MM.1S (cell line): Measurements from ENCODE around the gene ZNF343.

Experiments
- DNase-seq: peaks from one replicate; pipeline ENCODE4 v3.0.0-alpha.2; 2015
- H2AFZ ChIP-seq: fragments of 300-600 bp; sonication (generic); 2 replicates; pipeline ENCODE4 v1.6.0; 2016; ENCODE audit warnings: antibody characterized with exemption, low read length
- H3F3A ChIP-seq: fragments of 300-600 bp; sonication (generic); 2 replicates; pipeline ENCODE4 v1.6.1; 2016; ENCODE audit warnings: mild to moderate bottlenecking, antibody characterized with exemption, low read length, moderate library complexity, mixed read lengths; ENCODE audit not compliant: insufficient read depth
- H3K27ac ChIP-seq: fragments of 300-600 bp; sonication (generic); 2 replicates; pipeline ENCODE4 v1.5.1; 2016; ENCODE audit warnings: mild to moderate bottlenecking, low read length
- H3K27me3 ChIP-seq: fragments of 300-600 bp; sonication (generic); replicated peaks from 2 replicates; pipeline ENCODE4 v1.6.0; 2016; ENCODE audit warnings: low read length; ENCODE audit not compliant: insufficient read depth
- H3K36me3 ChIP-seq: fragments of 300-600 bp; sonication (generic); replicated peaks from 2 replicates; pipeline ENCODE4 v1.6.1; 2016; ENCODE audit warnings: mild to moderate bottlenecking, low read length, mixed read lengths; ENCODE audit not compliant: insufficient read depth
- H3K4me1 ChIP-seq: fragments of 300-600 bp; sonication (generic); 2 replicates; pipeline ENCODE4 v1.6.1; 2016; ENCODE audit warnings: low read length, mixed read lengths
- H3K4me2 ChIP-seq: fragments of 300-600 bp; sonication (generic); 2 replicates; pipeline ENCODE4 v1.6.0; 2016; ENCODE audit warnings: low read depth, low read length
- H3K4me3 ChIP-seq: fragments of 300-600 bp; sonication (generic); 2 replicates; pipeline ENCODE4 v1.5.1; 2016; ENCODE audit warnings: low read length, mixed read lengths
- H3K79me2 ChIP-seq: fragments of 300-600 bp; sonication (generic); 2 replicates; pipeline ENCODE4 v1.6.1; 2016; ENCODE audit warnings: mixed run types, low read length, mixed read lengths
- H3K9ac ChIP-seq: fragments of 300-600 bp; sonication (generic); 2 replicates; pipeline ENCODE4 v1.6.1; 2016; ENCODE audit warnings: low read length, mixed read lengths
- H3K9me2 ChIP-seq: fragments of 300-600 bp; sonication (generic); replicated peaks from 2 replicates; pipeline ENCODE4 v1.6.1; 2016; ENCODE audit warnings: mild to moderate bottlenecking, low read length, mixed read lengths; ENCODE audit not compliant: insufficient read depth
- H3K9me3 ChIP-seq: fragments of 300-600 bp; sonication (generic); replicated peaks from 2 replicates; pipeline ENCODE4 v1.6.1; 2016; ENCODE audit warnings: mild to moderate bottlenecking, low read length, mixed read lengths; ENCODE audit not compliant: insufficient read depth
- H4K20me1 ChIP-seq: fragments of 300-600 bp; sonication (generic); 2 replicates; pipeline ENCODE4 v1.6.1; 2016; ENCODE audit warnings: mild to moderate bottlenecking, low read length, moderate library complexity, mixed read lengths; ENCODE audit not compliant: insufficient read depth
- CTCF ChIP-seq: fragments of 300-600 bp; sonication (generic); IDR thresholded peaks from 2 replicates; pipeline ENCODE4 v1.5.1; 2016; ENCODE audit warnings: antibody characterized with exemption, low read length, mixed read lengths
- EZH2 ChIP-seq: fragments of 300-600 bp; sonication (generic); optimal IDR thresholded peaks from 2 replicates; pipeline ENCODE3; 2017; ENCODE audit warnings: low read depth, mild to moderate bottlenecking, antibody characterized with exemption, low read length, mixed read lengths
- EZH2phosphoT487 ChIP-seq: fragments of 300-600 bp; sonication (generic); IDR thresholded peaks from 2 replicates; pipeline ENCODE4 v1.6.1; 2018; ENCODE audit warnings: antibody characterized with exemption, low read length

The ZNF343 gene

DNA sequence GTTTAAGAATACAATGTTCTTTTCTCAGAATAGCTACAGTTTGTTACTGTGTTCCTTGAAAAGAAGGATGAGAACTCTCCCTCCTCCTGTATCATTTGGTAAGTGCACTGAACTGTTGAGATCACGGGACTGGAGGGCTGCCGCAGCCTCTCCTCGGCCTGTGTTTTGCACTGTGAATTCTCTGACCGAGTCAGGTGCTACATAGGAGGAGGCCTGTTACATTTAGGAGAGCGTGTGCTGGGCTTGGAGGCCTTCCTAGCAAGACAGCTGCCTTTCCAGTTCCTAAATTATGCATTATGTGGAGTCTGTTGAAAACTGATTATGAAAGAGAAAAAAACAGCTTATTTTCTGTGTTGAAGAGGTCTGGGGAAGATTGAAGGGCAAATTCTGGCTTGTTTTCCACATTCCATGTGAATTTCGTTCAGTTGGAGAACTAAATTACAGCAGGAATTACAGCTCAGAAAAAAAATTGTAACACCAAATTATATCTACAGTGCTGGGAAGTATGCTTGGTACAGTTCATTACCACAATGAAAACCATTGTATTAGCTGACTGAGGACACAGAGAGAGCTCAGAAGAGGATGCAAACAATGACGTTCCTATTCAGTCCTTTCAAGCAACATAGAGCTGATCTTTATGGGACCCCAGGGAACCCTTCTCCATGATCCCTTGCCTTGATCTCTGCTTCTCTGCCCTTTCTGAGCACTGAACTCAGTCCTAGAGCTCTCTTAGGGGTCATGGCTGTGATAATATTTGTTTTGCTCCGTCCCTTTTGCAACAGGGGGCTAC lies 30.4 kb upstream of the ZNF343 start:
- Histone ChIP-seq H4K20me1 (no peaks in the 10 kb centered on the region), H3K36me3 (no peaks in the 10 kb centered on the region), H3K27me3 (peaks cover 20% of the 10 kb centered on the region), H3K4me3 (no peak overlapping the region), H3F3A (no peaks in the 10 kb centered on the region), H3K9me2 (no peaks in the 10 kb centered on the region), H3K4me2 (no peak overlapping the region), H3K9ac (no peak overlapping the region), H3K9me3 (no peaks in the 10 kb centered on the region), H2AFZ (no peak overlapping the region), H3K79me2 (no peaks in the 10 kb centered on the region), H3K4me1 (no peaks in the 10 kb centered on the region), H3K27ac (no peak overlapping the region)
- DNase-seq, result no peak
- no peak for TF ChIP-seq EZH2phosphoT487

GRCh38 chr20:2538356-2538755 lies 29.6 kb upstream of the ZNF343 start:
- TF ChIP-seq CTCF, result no peak
- H3K4me1 ChIP-seq, result no peaks in the 10 kb centered on the region
- no peak overlapping the region for H3K4me3 ChIP-seq
- DNase-seq, result no peak
- no peaks in the 10 kb centered on the region for H3F3A ChIP-seq
- no peak overlapping the region for H3K27ac ChIP-seq
- H4K20me1 ChIP-seq, result no peaks in the 10 kb centered on the region
- H2AFZ ChIP-seq, result no peak overlapping the region
- no peak overlapping the region for H3K9ac ChIP-seq
- peaks cover 25% of the 10 kb centered on the region for H3K27me3 ChIP-seq
- H3K4me2 ChIP-seq, result no peak overlapping the region
- no peaks in the 10 kb centered on the region for H3K9me3 ChIP-seq
- H3K79me2 ChIP-seq, result no peaks in the 10 kb centered on the region
- no peaks in the 10 kb centered on the region for H3K9me2 ChIP-seq
- no peaks in the 10 kb centered on the region for H3K36me3 ChIP-seq

- Histone ChIP-seq H3K79me2 (no peaks in the 10 kb centered on the region), H3K4me1 (no peaks in the 10 kb centered on the region), H2AFZ (no peak overlapping the region), H3K4me3 (no peak overlapping the region), H4K20me1 (no peaks in the 10 kb centered on the region), H3K36me3 (no peaks in the 10 kb centered on the region), H3K9me2 (no peaks in the 10 kb centered on the region), H3K9me3 (no peaks in the 10 kb centered on the region), H3K9ac (no peak overlapping the region), H3F3A (no peaks in the 10 kb centered on the region), H3K27ac (no peak overlapping the region), H3K27me3 (peaks cover 25% of the 10 kb centered on the region), H3K4me2 (no peak overlapping the region)
- no peak for DNase-seq
- no peak for TF ChIP-seq CTCF
- TF ChIP-seq EZH2phosphoT487, result no peak
- TF ChIP-seq EZH2, result no peak
These were observed 28.4 kb upstream of the ZNF343 start for GRCh38 chr20:2537101-2537500.

DNA sequence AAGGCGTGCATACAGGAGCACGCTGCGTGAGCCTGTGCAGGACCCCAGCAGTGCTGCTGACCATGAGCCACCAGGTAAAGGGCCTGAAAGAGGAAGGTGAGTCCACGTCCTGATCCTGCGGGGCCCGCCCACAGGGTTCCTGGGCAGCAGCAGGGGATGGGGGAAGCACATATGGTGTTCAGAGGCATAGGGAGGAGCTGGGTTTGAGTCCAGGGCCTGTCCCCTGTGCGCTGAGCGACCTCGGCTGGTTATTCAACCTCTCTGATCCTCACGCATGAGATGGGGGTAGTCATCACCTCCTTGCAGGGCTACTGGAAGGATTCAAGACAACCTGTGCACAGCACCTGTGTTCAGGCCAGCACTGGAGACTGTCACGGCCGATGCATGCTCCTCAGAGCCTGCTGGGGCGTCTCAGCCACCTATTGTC lies 27.9 kb upstream of the ZNF343 start, which contains the start of gene TMC2:
Gene TMC2, plus strand, starts transcription at position 14 of the 427 bp plus-strand sequence. Its CDS starts 49 bp downstream, at position 63.
- no peaks in the 10 kb centered on the region for H4K20me1 ChIP-seq
- peaks cover 25% of the 10 kb centered on the region for H3K27me3 ChIP-seq
- no peaks in the 10 kb centered on the region for H3F3A ChIP-seq
- TF ChIP-seq EZH2, result no peak
- no peak for TF ChIP-seq CTCF
- TF ChIP-seq EZH2phosphoT487, result no peak
- H3K79me2 ChIP-seq, result no peaks in the 10 kb centered on the region
- no peak within 1 kb of the TSS for H3K9ac ChIP-seq
- H3K4me1 ChIP-seq, result no peaks in the 10 kb centered on the region
- no peak within 1 kb of the TSS for H3K4me2 ChIP-seq
- DNase-seq, result no peak
- no peaks in the 10 kb centered on the region for H3K9me3 ChIP-seq
- no peaks in the 10 kb centered on the region for H3K36me3 ChIP-seq
- H3K27ac ChIP-seq, result no peak within 1 kb of the TSS
- no peaks in the 10 kb centered on the region for H3K9me2 ChIP-seq
- H2AFZ ChIP-seq, result no peak within 1 kb of the TSS
- H3K4me3 ChIP-seq, result no peak within 1 kb of the TSS
